Measurements from ENCODE around the gene LPIN3. TPM values are rescaled to one million over a fixed set of nuclear protein-coding genes. Genes with fewer than 3 reads are reported as not detected.

Gene LPIN3
- total RNA-seq, 2 donors from 2014 or later: 28.7 to 29.6 TPM

DNA sequence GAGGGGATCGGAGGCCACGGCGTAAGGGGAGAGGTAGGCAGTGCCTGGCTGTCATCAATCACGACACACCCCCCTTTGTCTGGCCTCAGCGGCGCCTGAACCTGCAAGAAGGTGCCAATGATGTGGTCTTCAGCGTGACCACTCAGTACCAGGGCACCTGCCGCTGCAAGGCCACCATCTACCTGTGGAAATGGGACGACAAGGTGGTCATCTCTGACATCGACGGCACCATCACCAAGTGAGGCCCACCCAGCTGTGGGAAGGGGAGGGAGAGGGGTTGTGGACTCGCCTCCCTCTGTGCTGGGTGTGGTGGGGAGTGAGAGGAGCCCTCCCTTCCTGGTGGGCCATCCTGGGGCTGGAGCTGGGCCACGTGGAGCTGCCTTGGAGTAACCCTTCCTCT lies 16.3 kb downstream of the LPIN3 start:
- Histone ChIP-seq H3K27me3 (replicated peaks; ENCODE audit: insufficient read depth) (no peaks in the 10 kb centered on the region), H3K4me1 (ENCODE audit: control insufficient read depth in 1 of 2, low read depth in 2 of 2) (no peaks in the 10 kb centered on the region), H3K9me3 (no peaks in the 10 kb centered on the region), H3K4me3 (no peak overlapping the region), H3K27ac (no peak overlapping the region), H3K36me3 (peaks cover 8% of the 10 kb centered on the region)
- DNase-seq (ENCODE audit: low spot score) (no peak), ATAC-seq (ENCODE audit: insufficient number of reproducible peaks, low FRiP score, low read depth) (no peak)
- TF ChIP-seq, protein P1, sequence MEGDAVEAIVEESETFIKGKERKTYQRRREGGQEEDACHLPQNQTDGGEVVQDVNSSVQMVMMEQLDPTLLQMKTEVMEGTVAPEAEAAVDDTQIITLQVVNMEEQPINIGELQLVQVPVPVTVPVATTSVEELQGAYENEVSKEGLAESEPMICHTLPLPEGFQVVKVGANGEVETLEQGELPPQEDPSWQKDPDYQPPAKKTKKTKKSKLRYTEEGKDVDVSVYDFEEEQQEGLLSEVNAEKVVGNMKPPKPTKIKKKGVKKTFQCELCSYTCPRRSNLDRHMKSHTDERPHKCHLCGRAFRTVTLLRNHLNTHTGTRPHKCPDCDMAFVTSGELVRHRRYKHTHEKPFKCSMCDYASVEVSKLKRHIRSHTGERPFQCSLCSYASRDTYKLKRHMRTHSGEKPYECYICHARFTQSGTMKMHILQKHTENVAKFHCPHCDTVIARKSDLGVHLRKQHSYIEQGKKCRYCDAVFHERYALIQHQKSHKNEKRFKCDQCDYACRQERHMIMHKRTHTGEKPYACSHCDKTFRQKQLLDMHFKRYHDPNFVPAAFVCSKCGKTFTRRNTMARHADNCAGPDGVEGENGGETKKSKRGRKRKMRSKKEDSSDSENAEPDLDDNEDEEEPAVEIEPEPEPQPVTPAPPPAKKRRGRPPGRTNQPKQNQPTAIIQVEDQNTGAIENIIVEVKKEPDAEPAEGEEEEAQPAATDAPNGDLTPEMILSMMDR (IDR thresholded peaks at IDR 0.05): no peak

DNA sequence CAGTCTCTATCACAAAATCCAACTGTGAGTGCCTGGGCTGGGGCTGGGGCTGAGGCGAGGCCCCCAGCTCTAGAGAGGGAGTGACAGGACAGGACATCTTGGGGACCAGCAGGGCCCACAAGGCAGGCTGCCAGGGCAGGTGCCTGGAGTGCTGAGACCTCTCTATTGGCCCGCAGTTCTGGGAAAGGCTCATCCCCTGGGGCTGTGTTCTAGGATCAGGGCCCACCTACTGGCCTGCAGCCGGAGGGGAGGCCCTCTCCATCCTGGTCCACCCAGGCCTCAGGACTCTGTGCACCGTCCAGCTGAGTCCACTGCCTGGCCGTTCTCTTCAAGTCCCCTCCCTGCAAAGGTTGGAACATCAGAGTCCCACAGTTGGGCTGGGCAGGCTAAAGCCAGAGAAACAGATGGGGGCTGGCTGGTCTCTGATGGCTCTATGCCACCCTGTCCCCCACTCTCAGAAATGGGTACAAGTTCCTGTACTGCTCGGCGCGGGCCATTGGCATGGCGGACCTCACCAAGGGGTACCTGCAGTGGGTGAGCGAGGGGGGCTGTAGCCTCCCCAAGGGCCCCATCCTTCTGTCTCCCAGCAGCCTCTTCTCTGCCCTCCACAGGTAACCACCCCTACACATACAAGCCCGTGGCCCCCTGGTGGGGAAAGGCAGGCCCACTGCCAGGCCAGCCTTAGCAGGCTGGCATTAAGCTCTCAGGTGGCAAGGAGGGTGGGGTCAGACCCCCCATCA lies 17.0 kb downstream of the LPIN3 start:
- no peak overlapping the region for H3K27ac ChIP-seq
- no peak for DNase-seq (ENCODE audit: low spot score)
- ATAC-seq (ENCODE audit: insufficient number of reproducible peaks, low FRiP score, low read depth): no peak
- no peaks in the 10 kb centered on the region for H3K9me3 ChIP-seq
- no peaks in the 10 kb centered on the region for H3K27me3 ChIP-seq (replicated peaks; ENCODE audit: insufficient read depth)
- peaks cover 8% of the 10 kb centered on the region for H3K36me3 ChIP-seq
- no peak overlapping the region for H3K4me3 ChIP-seq
- TF ChIP-seq, protein P1 (IDR thresholded peaks at IDR 0.05): no peak
- H3K4me1 ChIP-seq (ENCODE audit: control insufficient read depth in 1 of 2, low read depth in 2 of 2): no peaks in the 10 kb centered on the region

DNA sequence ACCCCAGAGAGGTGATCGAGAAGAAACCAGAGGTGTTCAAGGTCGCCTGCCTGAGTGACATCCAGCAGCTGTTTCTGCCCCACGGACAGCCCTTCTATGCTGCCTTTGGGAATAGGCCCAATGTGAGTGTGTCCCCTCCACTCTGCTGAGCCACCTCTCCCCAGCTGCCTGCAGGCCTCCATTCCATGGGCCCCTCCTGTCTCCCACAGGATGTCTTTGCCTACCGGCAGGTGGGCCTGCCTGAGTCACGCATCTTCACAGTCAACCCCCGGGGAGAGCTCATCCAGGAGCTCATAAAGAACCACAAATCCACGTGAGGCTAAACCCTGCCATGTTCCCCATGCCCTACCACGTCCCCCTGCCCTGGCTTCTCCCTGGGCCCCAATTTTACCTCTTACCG lies 17.6 kb downstream of the LPIN3 start:
- Histone ChIP-seq H3K27me3 (replicated peaks; ENCODE audit: insufficient read depth) (no peaks in the 10 kb centered on the region), H3K4me1 (ENCODE audit: control insufficient read depth in 1 of 2, low read depth in 2 of 2) (no peaks in the 10 kb centered on the region), H3K9me3 (no peaks in the 10 kb centered on the region), H3K4me3 (no peak overlapping the region), H3K36me3 (peaks cover 8% of the 10 kb centered on the region), H3K27ac (no peak overlapping the region)
- ATAC-seq (ENCODE audit: insufficient number of reproducible peaks, low FRiP score, low read depth) (no peak), DNase-seq (ENCODE audit: low spot score) (no peak)
- TF ChIP-seq, protein P1 (IDR thresholded peaks at IDR 0.05): no peak

DNA sequence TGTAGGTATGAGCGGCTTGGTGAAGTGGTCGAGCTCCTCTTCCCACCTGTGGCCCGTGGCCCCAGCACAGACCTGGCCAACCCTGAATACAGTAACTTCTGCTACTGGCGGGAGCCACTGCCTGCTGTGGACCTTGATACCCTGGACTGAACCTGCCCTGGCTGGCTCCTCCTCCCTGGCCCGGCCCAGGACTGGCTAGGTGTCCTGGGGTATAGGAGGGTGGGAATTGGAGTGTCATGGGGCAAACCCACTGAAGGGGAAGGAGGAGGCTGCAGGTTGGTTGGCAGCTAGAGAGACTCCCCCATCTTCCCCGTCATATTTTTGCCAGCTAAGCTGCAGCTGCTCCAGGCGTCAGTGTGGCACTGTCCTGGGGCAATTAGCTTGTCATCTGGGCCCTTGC lies 18.1 kb downstream of the LPIN3 start:
- TF ChIP-seq, protein P1 (IDR thresholded peaks at IDR 0.05): no peak
- no peaks in the 10 kb centered on the region for H3K9me3 ChIP-seq
- H3K4me3 ChIP-seq: no peak overlapping the region
- no peak overlapping the region for H3K27ac ChIP-seq
- no peaks in the 10 kb centered on the region for H3K4me1 ChIP-seq (ENCODE audit: control insufficient read depth in 1 of 2, low read depth in 2 of 2)
- H3K27me3 ChIP-seq (replicated peaks; ENCODE audit: insufficient read depth): no peaks in the 10 kb centered on the region
- H3K36me3 ChIP-seq: peaks cover 8% of the 10 kb centered on the region
- ATAC-seq (ENCODE audit: insufficient number of reproducible peaks, low FRiP score, low read depth) (no peak), DNase-seq (ENCODE audit: low spot score) (no peak)

DNA sequence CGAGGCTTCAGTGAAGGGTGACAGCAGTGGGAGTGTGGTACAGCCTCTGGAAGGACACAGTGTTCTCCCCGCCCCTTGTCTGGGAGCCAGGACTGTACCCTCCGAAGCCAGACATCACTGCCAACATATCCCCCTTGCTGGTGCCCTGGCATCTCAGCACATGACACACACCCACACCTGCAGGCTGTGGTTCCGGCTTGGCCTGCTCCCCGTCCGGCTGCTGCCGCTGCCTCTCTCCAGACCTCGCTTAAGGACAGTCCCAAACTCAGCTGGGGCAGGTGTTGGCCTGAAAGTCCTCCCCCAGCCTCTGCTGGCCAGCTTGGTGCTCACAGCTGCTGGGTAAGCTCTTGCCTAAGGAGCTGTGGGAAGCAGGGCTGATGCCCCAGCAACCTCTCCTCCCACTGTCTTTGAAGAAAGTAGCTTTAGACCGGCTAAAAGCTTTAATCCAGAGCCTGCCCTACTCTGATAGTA lies 19.0 kb downstream of the LPIN3 start:
- no peaks in the 10 kb centered on the region for H3K4me1 ChIP-seq (ENCODE audit: control insufficient read depth in 1 of 2, low read depth in 2 of 2)
- no peak overlapping the region for H3K27ac ChIP-seq
- peaks cover 8% of the 10 kb centered on the region for H3K36me3 ChIP-seq
- no peaks in the 10 kb centered on the region for H3K27me3 ChIP-seq (replicated peaks; ENCODE audit: insufficient read depth)
- DNase-seq (ENCODE audit: low spot score): no peak
- H3K4me3 ChIP-seq: no peak overlapping the region
- ATAC-seq (ENCODE audit: insufficient number of reproducible peaks, low FRiP score, low read depth): no peak
- TF ChIP-seq, protein P1 (IDR thresholded peaks at IDR 0.05): no peak
- no peaks in the 10 kb centered on the region for H3K9me3 ChIP-seq

All from thoracic aorta (tissue), 2 donors.